ENCODE results near the gene PDIA3.
A peak's percentile ranks its signal among the peaks of the same experiment; 100 is the strongest.
"Not testable (repeated sequence)": the region's sequence is repeated elsewhere in the genome, so short reads cannot be mapped to it uniquely, and the experiment has no call there.

Gene PDIA3

GRCh38 chr15:43794269-43795037, 48.2 kb downstream of the PDIA3 start:
- peaks cover 18% of the 10 kb centered on the region for H3K36me3 ChIP-seq (ENCODE audit: insufficient read depth, low read length)
- no peak overlapping the region for H3K9ac ChIP-seq (ENCODE audit: low read depth, low read length)
- peaks cover 15% of the 10 kb centered on the region; the same call in 1 of the 2 replicates for H3K4me1 ChIP-seq (ENCODE audit: insufficient read depth, low read length)
- H3K9me3 ChIP-seq (ENCODE audit: control insufficient read depth, insufficient read depth, low read length): no peaks in the 10 kb centered on the region

GRCh38 chr15:43795197-43795596, 49.0 kb downstream of the PDIA3 start:
- Histone ChIP-seq H3K36me3 (ENCODE audit: insufficient read depth, low read length) (peaks cover 18% of the 10 kb centered on the region), H3K9ac (ENCODE audit: low read depth, low read length) (no peak overlapping the region), H3K9me3 (ENCODE audit: control insufficient read depth, insufficient read depth, low read length) (no peaks in the 10 kb centered on the region), H3K4me1 (ENCODE audit: insufficient read depth, low read length) (peaks cover 15% of the 10 kb centered on the region; the same call in 1 of the 2 replicates)

- Histone ChIP-seq H3K36me3 (ENCODE audit: insufficient read depth, low read length) (peaks cover 18% of the 10 kb centered on the region), H3K4me1 (ENCODE audit: insufficient read depth, low read length) (peaks cover 15% of the 10 kb centered on the region; the same call in 1 of the 2 replicates)
These were observed 49.8 kb downstream of the PDIA3 start for GRCh38 chr15:43795997-43796396.

GRCh38 chr15:43796566-43796965, 50.3 kb downstream of the PDIA3 start:
- peaks cover 15% of the 10 kb centered on the region; the same call in 1 of the 2 replicates for H3K4me1 ChIP-seq (ENCODE audit: insufficient read depth, low read length)
- H3K9ac ChIP-seq (ENCODE audit: low read depth, low read length): no peak overlapping the region
- H3K9me3 ChIP-seq (ENCODE audit: control insufficient read depth, insufficient read depth, low read length): no peaks in the 10 kb centered on the region
- peaks cover 18% of the 10 kb centered on the region for H3K36me3 ChIP-seq (ENCODE audit: insufficient read depth, low read length)

More at GRCh38 chr15:43795997-43796396, 49.8 kb downstream of the PDIA3 start:
- Histone ChIP-seq H3K9me3 (ENCODE audit: control insufficient read depth, insufficient read depth, low read length) (no peaks in the 10 kb centered on the region), H3K9ac (ENCODE audit: low read depth, low read length) (no peak overlapping the region)

- Histone ChIP-seq H3K36me3 (ENCODE audit: insufficient read depth, low read length) (peaks cover 11% of the 10 kb centered on the region), H3K9ac (ENCODE audit: low read depth, low read length) (no peak overlapping the region), H3K9me3 (ENCODE audit: control insufficient read depth, insufficient read depth, low read length) (no peaks in the 10 kb centered on the region), H3K4me1 (ENCODE audit: insufficient read depth, low read length) (peaks cover 13% of the 10 kb centered on the region; the same call in 1 of the 2 replicates)
These were observed 53.1 kb downstream of the PDIA3 start for GRCh38 chr15:43799209-43799944.

- no peaks in the 10 kb centered on the region for H3K9me3 ChIP-seq (ENCODE audit: control insufficient read depth, insufficient read depth, low read length)
- peaks cover 11% of the 10 kb centered on the region for H3K36me3 ChIP-seq (ENCODE audit: insufficient read depth, low read length)
- peak within 1 kb of the TSS; percentile 79 for H3K9ac ChIP-seq (ENCODE audit: low read depth, low read length)
- H3K4me1 ChIP-seq (ENCODE audit: insufficient read depth, low read length): peaks cover 10% of the 10 kb centered on the region; the same call in 1 of the 2 replicates
These were observed 53.7 kb downstream of the PDIA3 start, which contains the start of gene SERINC4 for GRCh38 chr15:43799945-43800285. SERINC4 (minus strand) TSS chr15:43800220; CDS start chr15:43799986, 234 bp downstream.

GRCh38 chr15:43800286-43801141, 54.3 kb downstream of the PDIA3 start, which contains the start of gene HYPK:
HYPK (plus strand) TSS chr15:43800599; CDS start chr15:43800623, 24 bp downstream.
- H3K9me3 ChIP-seq (ENCODE audit: control insufficient read depth, insufficient read depth, low read length): no peaks in the 10 kb centered on the region
- H3K9ac ChIP-seq (ENCODE audit: low read depth, low read length): peak within 1 kb of the TSS; percentile 79
- H3K4me1 ChIP-seq (ENCODE audit: insufficient read depth, low read length): peaks cover 4% of the 10 kb centered on the region; the same call in 1 of the 2 replicates
- peaks cover 9% of the 10 kb centered on the region for H3K36me3 ChIP-seq (ENCODE audit: insufficient read depth, low read length)

GRCh38 chr15:43802676-43803075, 56.4 kb downstream of the PDIA3 start:
- peaks cover 16% of the 10 kb centered on the region for H3K36me3 ChIP-seq (ENCODE audit: insufficient read depth, low read length)

GRCh38 chr15:43808435-43808950, 62.3 kb downstream of the PDIA3 start:
- Histone ChIP-seq H3K9ac (ENCODE audit: low read depth, low read length) (no peak overlapping the region), H3K4me1 (ENCODE audit: insufficient read depth, low read length) (no peaks in the 10 kb centered on the region), H3K36me3 (ENCODE audit: insufficient read depth, low read length) (peaks cover 41% of the 10 kb centered on the region), H3K9me3 (ENCODE audit: control insufficient read depth, insufficient read depth, low read length) (no peaks in the 10 kb centered on the region)

More at GRCh38 chr15:43802676-43803075, 56.4 kb downstream of the PDIA3 start:
- not testable (repeated sequence) for H3K4me1 ChIP-seq (ENCODE audit: insufficient read depth, low read length); H3K9me3 ChIP-seq (ENCODE audit: control insufficient read depth, insufficient read depth, low read length); H3K9ac ChIP-seq (ENCODE audit: low read depth, low read length)

- H3K36me3 ChIP-seq (ENCODE audit: insufficient read depth, low read length): peaks cover 44% of the 10 kb centered on the region
- H3K9ac ChIP-seq (ENCODE audit: low read depth, low read length): no peak overlapping the region
- no peaks in the 10 kb centered on the region for H3K9me3 ChIP-seq (ENCODE audit: control insufficient read depth, insufficient read depth, low read length)
- H3K4me1 ChIP-seq (ENCODE audit: insufficient read depth, low read length): no peaks in the 10 kb centered on the region
These were observed 62.9 kb downstream of the PDIA3 start for GRCh38 chr15:43808960-43809678.

- peaks cover 13% of the 10 kb centered on the region for H3K36me3 ChIP-seq (ENCODE audit: insufficient read depth, low read length)
- not testable (repeated sequence) for H3K9ac ChIP-seq (ENCODE audit: low read depth, low read length); H3K4me1 ChIP-seq (ENCODE audit: insufficient read depth, low read length); H3K9me3 ChIP-seq (ENCODE audit: control insufficient read depth, insufficient read depth, low read length)
These were observed 68.8 kb downstream of the PDIA3 start for GRCh38 chr15:43815064-43815463.

- Histone ChIP-seq H3K9me3 (ENCODE audit: control insufficient read depth, insufficient read depth, low read length) (no peaks in the 10 kb centered on the region), H3K36me3 (ENCODE audit: insufficient read depth, low read length) (no peaks in the 10 kb centered on the region; the same call in 1 of the 2 replicates), H3K4me1 (ENCODE audit: insufficient read depth, low read length) (no peaks in the 10 kb centered on the region), H3K9ac (ENCODE audit: low read depth, low read length) (no peak overlapping the region)
These were observed 75.3 kb downstream of the PDIA3 start for GRCh38 chr15:43821505-43821904.
